Neural progenitor cell (in vitro differentiated cells): ENCODE measurements around the gene KDM6B.

Experiments used
- CTCF ChIP-seq: fragments of 200-600 bp; sonication (generic); IDR thresholded peaks from 2 replicates; pipeline ENCODE4 v1.5.1; 2017; ENCODE audit warnings: antibody characterized with exemption, mild to moderate bottlenecking
- EZH2 ChIP-seq: fragments of 200-600 bp; sonication (generic); IDR thresholded peaks from 2 replicates; pipeline ENCODE4 v1.6.1; 2017; ENCODE audit warnings: antibody characterized with exemption, mild to moderate bottlenecking, moderate library complexity

GRCh38 chr17:7811251-7811650 lies 22.8 kb upstream of the KDM6B start:
- TF ChIP-seq CTCF, result no peak
- no peak for TF ChIP-seq EZH2
